Heart right ventricle (tissue), 16 donors: ENCODE data around the gene MT1G. TPM values are rescaled to one million over a fixed set of nuclear protein-coding genes. Genes with fewer than 3 reads are reported as not detected.

Source experiments
- ATAC-seq, 8 donors: fragments of 200-7000 bp; cut with Tn5 transposase; one replicate each; pipeline ENCODE4 v1.9.1; 2020; ENCODE audit warnings: mild to moderate bottlenecking in 8 of 8, moderate library complexity in 8 of 8, moderate number of reproducible peaks in 1 of 8
- DNase-seq, 2 donors: peaks; one replicate each; pipeline ENCODE4 v3.0.0-alpha.2; 2020
- H3K27ac ChIP-seq, 10 donors: fragments of 200-600 bp; sonication (generic) in 2 of 10; one replicate each; pipeline versions ENCODE4 v1.5.0 to v1.8.0; 2020 to 2022; ENCODE audit warnings: mild to moderate bottlenecking in 3 of 10
- H3K27me3 ChIP-seq, 7 donors: fragments of 200-600 bp; one replicate each; pipeline ENCODE4 v1.8.0; 2021 to 2022; ENCODE audit warnings: mild to moderate bottlenecking in 2 of 7
- H3K36me3 ChIP-seq, 9 donors: fragments of 200-600 bp; sonication (generic) in 1 of 9; one replicate each; pipeline versions ENCODE4 v1.5.0 to v1.8.0; 2020 to 2022; ENCODE audit warnings: mild to moderate bottlenecking in 2 of 9
- H3K4me1 ChIP-seq, 9 donors: fragments of 200-600 bp; sonication (generic) in 1 of 9; one replicate each; pipeline versions ENCODE4 v1.5.0 to v1.8.0; 2020 to 2022; ENCODE audit warnings: mild to moderate bottlenecking in 4 of 9
- H3K4me3 ChIP-seq, 10 donors: fragments of 200-600 bp; sonication (generic) in 2 of 10; one replicate each; pipeline versions ENCODE4 v1.5.0 to v1.8.0; 2020 to 2022; ENCODE audit warnings: mild to moderate bottlenecking in 7 of 10, moderate library complexity in 2 of 10
- H3K9me3 ChIP-seq, 11 donors: fragments of 200-600 bp in 10 of 11; sonication (generic) in 2 of 11; one replicate each; pipeline versions ENCODE4 v1.5.0 to v1.8.0; 2013 to 2022; ENCODE audit warnings: mild to moderate bottlenecking in 2 of 11, control low read depth in 1 of 11, moderate library complexity in 1 of 11
- WGBS, 2 donors: extraction: QIAGEN DNeasy Blood & Tissue Kit; methylation state at CpG; one replicate each; pipeline ENCODE4 v1.1.7; 2013; ENCODE audit warnings: inconsistent platforms in 1 of 2; 5-methylcytosine and 5-hydroxymethylcytosine counted together
- intact Hi-C, 10 donors: fragments of 100-400 bp; cut with DNase I; formaldehyde crosslinking; loops; one replicate each; pipeline versions ENCODE4 v1.11.1 to v1.14.2; 2022
- polyA plus RNA-seq, 2 donors: library from polyadenylated mRNA; stranded (reverse); fragments of 200-250 nt; gene quantifications; one replicate each; pipeline ENCODE4 v1.2.3, GENCODE V29; 2013
- total RNA-seq, 10 donors: library from RNA; stranded (reverse); fragmentation: NEBNext Ultra II Directional in 3 of 10; extraction: Animal tissue kit (Norgen Biotek cat#: 25700) in 3 of 10; gene quantifications; one replicate each; pipeline versions ENCODE4 v1.2.1 to v1.2.4, GENCODE V29; 2021 to 2023
- TF ChIP-seq, protein P1 (sequence below), 9 donors: fragments of 200-600 bp; sonication (generic) in 2 of 9; IDR thresholded peaks; one replicate each; pipeline versions ENCODE4 v1.5.0 to v1.8.0; 2021 to 2022; ENCODE audit warnings: antibody characterized with exemption in 9 of 9, mild to moderate bottlenecking in 5 of 9, moderate library complexity in 1 of 9
- donor health status: Arrhythmogenic right ventricular cardiomyopathy.
- donor health status: ischemic (EF 13 %, LVEDD 7.1; RV severe dilation, severe dysfunction).
- donor health status: healthy with polysubstance abuse.
- donor health status: DM: no; HTN: yes; CAD: no.
- donor health status: DM: no; HTN: no; CAD: no.
- donor health status: ischemic (EF 25% LVEDD 6.9; RV normal size, moderate dysfunction).
- donor health status: ischemic (EF 25% LVEDD 5.7; RV mildly dilated, moderate dysfunction).
- donor health status: healthy.
- donor health status: DM: yes; HTN: yes; CAD: no.
- donor health status: Ischemic cardiomyopathy.
- donor health status: ischemic (EF 35%, LVEDD 5.7; RV mildly dilated, moderate dysfunction).
- donor health status: nonischemic (EF 11% LVEDD 7.7; RV severe dilation, severe dysfunction).
- donor health status: DM: yes; HTN: yes; CAD: no.
- donor health status: PGD.
- donor health status: ischemic (EF 29% LVEDD 5.4; RV normal size, mild dysfunction).
- donor health status: nonischemic (EF 23%, LVEDD 6.1; RV moderate dilation, normal function).

The MT1G gene
- total and polyA plus RNA-seq, 12 donors: 0.95 to 9.0 (median 2.3) TPM; not detected in 6

DNA sequence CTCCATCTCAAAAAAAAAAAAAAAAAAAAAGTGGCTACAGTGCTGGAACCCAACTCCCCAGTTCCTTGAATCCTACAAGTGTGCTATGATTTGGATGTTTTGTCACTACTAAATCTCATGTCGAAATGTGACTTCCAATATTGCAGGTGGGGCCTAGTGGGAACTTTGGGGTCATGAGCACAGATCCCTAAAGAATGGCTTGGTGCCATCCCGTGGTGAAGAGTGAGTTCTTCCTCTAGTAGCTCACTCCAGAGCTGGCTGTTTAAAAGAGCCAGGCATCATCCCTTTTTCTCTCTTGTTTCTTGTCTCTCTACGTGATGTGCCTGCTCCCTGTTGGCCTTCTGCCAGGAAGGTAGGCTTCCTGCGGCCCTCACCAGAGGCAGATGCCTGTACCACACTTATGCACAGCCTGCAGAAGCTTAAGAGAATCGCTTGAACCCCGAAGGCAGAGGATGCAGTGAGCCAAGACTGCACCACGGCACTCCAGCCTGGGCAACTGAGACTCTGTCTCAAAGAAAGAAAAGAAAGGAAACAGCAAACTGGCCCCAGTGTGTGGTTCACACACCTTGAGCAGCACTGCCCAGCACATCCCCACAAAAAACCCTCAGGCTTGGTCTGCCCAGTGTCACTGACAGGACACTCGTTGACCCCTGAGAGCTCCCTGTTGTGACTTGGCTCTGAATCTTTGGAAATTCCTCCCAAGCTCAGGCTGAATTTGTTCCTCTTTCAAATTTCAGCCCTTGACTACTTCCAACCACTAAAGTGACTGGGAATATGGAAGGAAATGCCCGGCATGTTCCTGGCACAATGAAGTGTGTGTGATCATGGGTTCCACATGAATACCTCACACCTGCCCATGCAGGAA, 39.1 kb downstream of the MT1G start:
- DNase-seq (no peak), ATAC-seq (no peak)
- Histone ChIP-seq H3K27me3 (peaks cover 0 to 34% (median 0%) of the 10 kb centered on the region in 7 donors), H3K27ac (no peak overlapping the region), H3K36me3 (no peaks in the 10 kb centered on the region), H3K4me1 (peaks cover 0 to 41% (median 22%) of the 10 kb centered on the region in 9 donors), H3K9me3 (no peaks in the 10 kb centered on the region), H3K4me3 (no peak overlapping the region)
- TF ChIP-seq, protein P1, sequence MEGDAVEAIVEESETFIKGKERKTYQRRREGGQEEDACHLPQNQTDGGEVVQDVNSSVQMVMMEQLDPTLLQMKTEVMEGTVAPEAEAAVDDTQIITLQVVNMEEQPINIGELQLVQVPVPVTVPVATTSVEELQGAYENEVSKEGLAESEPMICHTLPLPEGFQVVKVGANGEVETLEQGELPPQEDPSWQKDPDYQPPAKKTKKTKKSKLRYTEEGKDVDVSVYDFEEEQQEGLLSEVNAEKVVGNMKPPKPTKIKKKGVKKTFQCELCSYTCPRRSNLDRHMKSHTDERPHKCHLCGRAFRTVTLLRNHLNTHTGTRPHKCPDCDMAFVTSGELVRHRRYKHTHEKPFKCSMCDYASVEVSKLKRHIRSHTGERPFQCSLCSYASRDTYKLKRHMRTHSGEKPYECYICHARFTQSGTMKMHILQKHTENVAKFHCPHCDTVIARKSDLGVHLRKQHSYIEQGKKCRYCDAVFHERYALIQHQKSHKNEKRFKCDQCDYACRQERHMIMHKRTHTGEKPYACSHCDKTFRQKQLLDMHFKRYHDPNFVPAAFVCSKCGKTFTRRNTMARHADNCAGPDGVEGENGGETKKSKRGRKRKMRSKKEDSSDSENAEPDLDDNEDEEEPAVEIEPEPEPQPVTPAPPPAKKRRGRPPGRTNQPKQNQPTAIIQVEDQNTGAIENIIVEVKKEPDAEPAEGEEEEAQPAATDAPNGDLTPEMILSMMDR (IDR thresholded peaks at IDR 0.05): no peak
- 71 to 79% methylated on average over 9 of the region's 9 CpGs for WGBS, 2 donors
- intact Hi-C loops: loop anchor here in 2 of 10 donors (5.0 kb wide), 1 partner anchor 54 kb away; the partner anchor contains the start of gene MT1X (in 2 of the 2)

DNA sequence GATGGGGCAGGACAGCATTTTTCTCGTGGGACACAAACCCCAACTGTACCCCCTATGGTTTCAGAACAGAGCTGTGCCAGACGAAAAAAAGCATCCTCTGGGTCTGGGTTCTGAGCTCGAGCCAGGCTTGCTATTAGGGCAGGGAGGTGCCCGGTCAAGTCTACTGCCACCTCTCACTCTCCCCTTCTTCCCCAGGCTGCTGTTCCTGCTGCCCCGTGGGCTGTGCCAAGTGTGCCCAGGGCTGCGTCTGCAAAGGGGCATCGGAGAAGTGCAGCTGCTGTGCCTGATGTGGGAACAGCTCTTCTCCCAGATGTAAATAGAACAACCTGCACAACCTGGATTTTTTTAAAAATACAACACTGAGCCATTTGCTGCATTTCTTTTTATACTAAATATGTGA, 41.2 kb downstream of the MT1G start:
- intact Hi-C loops: loop anchor here in 3 of 10 donors (2.0 to 5.0 kb wide), 2 partner anchors 18 to 56 kb away; partner anchors contain the start of genes MT1X (in 2 of the 3) and MT2A (in 1 of the 3)
- H3K36me3 ChIP-seq: no peaks in the 10 kb centered on the region
- DNase-seq (no peak), ATAC-seq (peak in 3 of 8 donors; percentile 25 to 38 (median 37))
- H3K4me1 ChIP-seq: peaks cover 0 to 25% (median 15%) of the 10 kb centered on the region in 9 donors
- TF ChIP-seq, protein P1 (IDR thresholded peaks at IDR 0.05): no peak
- peak overlapping the region; percentile 76 to 98 (median 93) for H3K27ac ChIP-seq
- H3K4me3 ChIP-seq: peak overlapping the region; percentile 26 to 82 (median 67)
- no peaks in the 10 kb centered on the region for H3K9me3 ChIP-seq
- 54 to 60% methylated on average over 7 of the region's 7 CpGs for WGBS, 2 donors
- peaks cover 0 to 13% (median 0%) of the 10 kb centered on the region in 7 donors for H3K27me3 ChIP-seq

DNA sequence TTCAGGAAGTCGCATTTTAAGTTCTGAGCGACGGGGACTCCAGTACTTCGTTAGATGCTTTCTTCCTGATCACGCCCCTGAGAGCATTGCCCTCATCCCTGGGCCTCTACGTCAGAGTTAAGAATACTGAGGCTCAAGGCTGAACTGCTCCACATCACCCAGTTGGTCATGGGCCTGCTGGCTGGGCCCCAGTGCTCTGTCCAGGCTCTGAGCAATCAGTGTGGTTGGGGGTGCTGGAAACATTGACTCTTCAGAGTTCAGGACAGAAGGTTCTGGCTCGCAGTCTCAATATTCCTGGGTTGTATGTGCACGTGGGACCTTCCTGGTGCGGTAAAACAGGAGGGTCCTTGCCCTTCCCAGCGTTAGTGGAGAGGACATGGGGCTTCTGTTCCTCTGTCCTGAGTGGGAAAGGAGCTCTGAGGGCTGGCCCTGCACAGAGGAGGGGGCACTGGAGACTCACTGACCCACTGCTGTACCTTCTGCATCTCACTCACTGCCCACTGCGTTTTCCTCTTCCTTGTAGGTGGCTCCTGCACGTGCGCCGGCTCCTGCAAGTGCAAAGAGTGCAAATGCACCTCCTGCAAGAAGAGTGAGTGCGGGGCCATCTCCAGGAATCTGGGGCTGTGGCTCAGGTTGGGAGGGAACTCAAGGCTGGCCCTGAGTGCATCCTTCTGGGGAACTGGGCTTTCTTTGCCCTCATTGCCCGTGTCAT, 41.8 kb downstream of the MT1G start:
- 30 to 35% methylated on average over 16 of the region's 16 CpGs for WGBS, 2 donors
- Histone ChIP-seq H3K27me3 (peaks cover 0 to 8% (median 0%) of the 10 kb centered on the region in 7 donors), H3K27ac (peak overlapping the region; percentile 76 to 98 (median 93)), H3K4me3 (peak overlapping the region; percentile 26 to 82 (median 67)), H3K36me3 (no peaks in the 10 kb centered on the region), H3K4me1 (peaks cover 0 to 27% (median 14%) of the 10 kb centered on the region in 9 donors), H3K9me3 (no peaks in the 10 kb centered on the region)
- intact Hi-C loops: loop anchor here in 4 of 10 donors (1.0 to 5.0 kb wide), 4 partner anchors 15 to 56 kb away; partner anchors contain the start of genes MT1X (in 2 of the 4) and MT2A (in 2 of the 4)
- peak; percentile 74 to 90 (median 85) for ATAC-seq
- TF ChIP-seq, protein P1 (IDR thresholded peaks at IDR 0.05): no peak
- DNase-seq: peak; percentile 55 to 76
